HG02610 (cell line): ENCODE data around the gene OR51E2.
A peak's percentile ranks its signal among the peaks of the same experiment; 100 is the strongest.
"Not testable (repeated sequence)": the region's sequence is repeated elsewhere in the genome, so short reads cannot be mapped to it uniquely, and the experiment has no call there.

Experiments used
- ATAC-seq: cut with Tn5 transposase; IDR thresholded peaks from one replicate; pipeline ENCODE4 v1.9.1; 2021; ENCODE audit warnings: mild to moderate bottlenecking, moderate library complexity; ENCODE audit not compliant: unreplicated experiment

The OR51E2 gene

GRCh38 chr11:4697585-4697984 is at the start of gene OR51E2:
TSS of gene OR51E2 (minus strand) at chr11:4697853. CDS start at chr11:4682711, 15,142 bp downstream.
- no peak for ATAC-seq

GRCh38 chr11:4740735-4741134 is 43.1 kb upstream of the OR51E2 start:
- ATAC-seq = no peak

- no peak for ATAC-seq
Observed at GRCh38 chr11:4727171-4727570, 29.5 kb upstream of the OR51E2 start.

GRCh38 chr11:4722616-4723534 is 25.2 kb upstream of the OR51E2 start:
- not testable (repeated sequence) for ATAC-seq

- ATAC-seq = no peak
Observed at GRCh38 chr11:4714300-4714699, 16.6 kb upstream of the OR51E2 start.

GRCh38 chr11:4713241-4713640 is 15.6 kb upstream of the OR51E2 start:
- ATAC-seq = no peak

GRCh38 chr11:4704790-4705334 is 7.2 kb upstream of the OR51E2 start:
- ATAC-seq = no peak

- peak; percentile 57 for ATAC-seq
Observed at GRCh38 chr11:4704054-4704789, 6.6 kb upstream of the OR51E2 start, which contains the start of gene MMP26. TSS of gene MMP26 (plus strand) at chr11:4704784.

GRCh38 chr11:4700436-4700820 is 2.8 kb upstream of the OR51E2 start:
- no peak for ATAC-seq

- ATAC-seq = peak; percentile 90
Observed at GRCh38 chr11:4699697-4700435, 2.2 kb upstream of the OR51E2 start.

GRCh38 chr11:4695442-4695841 is 2.2 kb downstream of the OR51E2 start:
- no peak for ATAC-seq

- ATAC-seq = no peak
Observed at GRCh38 chr11:4684631-4685285, 12.9 kb downstream of the OR51E2 start.

GRCh38 chr11:4682623-4683419 is 14.8 kb downstream of the OR51E2 start:
- no peak for ATAC-seq

- ATAC-seq = no peak
Observed at GRCh38 chr11:4680341-4680740, 17.3 kb downstream of the OR51E2 start.

- no peak for ATAC-seq
Observed at GRCh38 chr11:4677948-4678347, 19.7 kb downstream of the OR51E2 start.

- no peak for ATAC-seq
Observed at GRCh38 chr11:4673781-4674180, 23.9 kb downstream of the OR51E2 start.

- no peak for ATAC-seq
Observed at GRCh38 chr11:4672470-4672869, 25.2 kb downstream of the OR51E2 start.

- ATAC-seq = no peak
Observed at GRCh38 chr11:4671741-4672140, 25.9 kb downstream of the OR51E2 start.

GRCh38 chr11:4665424-4665823 is 32.2 kb downstream of the OR51E2 start:
- ATAC-seq = no peak

- ATAC-seq = no peak
Observed at GRCh38 chr11:4664786-4665185, 32.9 kb downstream of the OR51E2 start.
